Pancreas (tissue), 10 donors: ENCODE results near the gene PDCD4. TPM values are rescaled to one million over a fixed set of nuclear protein-coding genes. Genes with fewer than 3 reads are reported as not detected.

Experiments
- ATAC-seq, 4 donors: fragments of 200-7000 bp; cut with Tn5 transposase; one replicate each; pipeline versions ENCODE4 v1.8.0 to v1.9.1; 2020; ENCODE audit warnings: mild to moderate bottlenecking in 4 of 4, moderate library complexity in 4 of 4
- DNase-seq, 6 donors: peaks; one replicate each; pipeline ENCODE4 v3.0.0-alpha.2; 2020
- FAIRE-seq: peaks from 2 replicates; lab custom pipeline; 2012; peaks lifted over from hg19 to GRCh38; lab: Jason Lieb, UNC
- H3K27ac ChIP-seq, 4 donors: fragments of 200-600 bp; sonication (generic); 1 replicate in 3 of 4; 2 replicates in 1 of 4; pipeline versions ENCODE4 v1.5.0 to v1.8.0; 2020
- H3K27me3 ChIP-seq, 4 donors: fragments of 200-600 bp; one replicate each; pipeline ENCODE4 v1.8.0; 2021
- H3K36me3 ChIP-seq, 3 donors: fragments of 200-600 bp; sonication (generic) in 1 of 3; one replicate each; pipeline versions ENCODE4 v1.5.0 to v1.8.0; 2020 to 2021
- H3K4me1 ChIP-seq, 3 donors: fragments of 200-600 bp; one replicate each; pipeline ENCODE4 v1.8.0; 2021
- H3K4me3 ChIP-seq, 4 donors: fragments of 200-600 bp; sonication (generic) in 2 of 4; one replicate each; pipeline versions ENCODE4 v1.5.0 to v1.8.0; 2020 to 2021
- H3K9me3 ChIP-seq, 4 donors: fragments of 200-600 bp; one replicate each; pipeline ENCODE4 v1.8.0; 2021
- CTCF ChIP-seq, 4 donors: fragments of 200-600 bp; sonication (generic) in 3 of 4; IDR thresholded peaks; one replicate each; pipeline versions ENCODE4 v1.5.0 to v1.8.0; 2021; ENCODE audit warnings: antibody characterized with exemption in 4 of 4
- WGBS, 2 donors: extraction: QIAGEN DNeasy Blood & Tissue Kit; methylation state at CpG; one replicate each; pipeline ENCODE4 v1.1.7; 2013; 5-methylcytosine and 5-hydroxymethylcytosine counted together
- intact Hi-C, 3 donors: fragments of 100-400 bp; cut with DNase I; formaldehyde crosslinking; loops; one replicate each; pipeline versions ENCODE4 v1.11.1 to v1.14.2; 2022
- polyA plus RNA-seq, 2 donors: library from polyadenylated mRNA; stranded (reverse); fragments of 200-250 nt; gene quantifications; one replicate each; pipeline ENCODE4 v1.2.3, GENCODE V29; 2013
- total RNA-seq, 6 donors: library from RNA; stranded (reverse); fragmentation: NEBNext Ultra II Directional in 4 of 6; extraction: Animal tissue kit (Norgen Biotek cat#: 25700) in 4 of 6; gene quantifications; one replicate each; pipeline versions ENCODE4 v1.2.1 to v1.2.4, GENCODE V29; 2021 to 2023
- donor health status: healthy with polysubstance abuse.
- donor health status: DM: no; HTN: no; CAD: no; lungs with moderate emphysema.
- donor health status: DM: no; HTN: no; CAD: no.
- donor health status: control.
- donor health status: control.
- donor health status: Bipolar disorder and iron deficiency.
- donor health status: DM: yes; HTN: yes; CAD: no.
- donor health status: DM: no; HTN: no; CAD: no.
- donor health status: DM: no; HTN: no; CAD: no.
- donor health status: DM: yes; HTN: yes; CAD: no.

PDCD4 gene
- total and polyA plus RNA-seq, 8 donors = 283 to 679 (median 458) TPM

GRCh38 chr10:110903280-110904278 is 31.9 kb downstream of the PDCD4 start:
- ATAC-seq (peak; percentile 15 to 40 (median 20)), DNase-seq (no peak), FAIRE-seq (no peak)
- Histone ChIP-seq H3K27ac (no peak overlapping the region), H3K36me3 (peaks cover 0 to 19% (median 19%) of the 10 kb centered on the region in 3 donors), H3K4me3 (no peak overlapping the region), H3K4me1 (peaks cover 0 to 26% (median 17%) of the 10 kb centered on the region in 3 donors), H3K27me3 (no peaks in the 10 kb centered on the region), H3K9me3 (no peaks in the 10 kb centered on the region)
- intact Hi-C loops = loop anchor here in 1 of 3 donors (10.0 kb wide), 1 partner anchor 159 kb away; no protein-coding TSS in a partner anchor
- WGBS, 2 donors = 55 to 64% methylated on average over 3 of the region's 3 CpGs
- TF ChIP-seq CTCF (IDR thresholded peaks at IDR 0.05) = no peak

- peak in 3 of 4 donors; percentile 8 to 25 (median 21) for ATAC-seq
- WGBS, 2 donors = 63 to 73% methylated on average over 4 of the region's 4 CpGs
- TF ChIP-seq CTCF (IDR thresholded peaks at IDR 0.05) = no peak
Observed at GRCh38 chr10:110910138-110910537, 38.4 kb downstream of the PDCD4 start.

GRCh38 chr10:110912374-110912773 is 40.6 kb downstream of the PDCD4 start:
- Histone ChIP-seq H3K36me3 (no peaks in the 10 kb centered on the region), H3K9me3 (no peaks in the 10 kb centered on the region), H3K27me3 (no peaks in the 10 kb centered on the region), H3K4me1 (peaks cover 11 to 26% (median 26%) of the 10 kb centered on the region in 3 donors), H3K27ac (no peak overlapping the region), H3K4me3 (no peak overlapping the region)
- 51 to 52% methylated on average over 3 of the region's 3 CpGs for WGBS, 2 donors
- no peak for ATAC-seq
- TF ChIP-seq CTCF (IDR thresholded peaks at IDR 0.05) = no peak
- no peak for FAIRE-seq
- no peak for DNase-seq
- intact Hi-C loops = no loop called here

More at GRCh38 chr10:110910138-110910537, 38.4 kb downstream of the PDCD4 start:
- H3K9me3 ChIP-seq = no peaks in the 10 kb centered on the region
- H3K4me1 ChIP-seq = peaks cover 0 to 6% (median 4%) of the 10 kb centered on the region in 3 donors
- H3K27me3 ChIP-seq = no peaks in the 10 kb centered on the region
- H3K36me3 ChIP-seq = no peaks in the 10 kb centered on the region
- no peak overlapping the region for H3K27ac ChIP-seq
- no peak for DNase-seq
- FAIRE-seq = no peak
- intact Hi-C loops = no loop called here
- H3K4me3 ChIP-seq = no peak overlapping the region

- intact Hi-C loops = no loop called here
- H3K27me3 ChIP-seq = no peaks in the 10 kb centered on the region
- no peak for DNase-seq
- no peak for TF ChIP-seq CTCF (IDR thresholded peaks at IDR 0.05)
- H3K4me1 ChIP-seq = peaks cover 11 to 31% (median 31%) of the 10 kb centered on the region in 3 donors
- WGBS, 2 donors = 74 to 76% methylated on average over 2 of the region's 2 CpGs
- no peak overlapping the region for H3K27ac ChIP-seq
- ATAC-seq = no peak
- H3K9me3 ChIP-seq = no peaks in the 10 kb centered on the region
- no peaks in the 10 kb centered on the region for H3K36me3 ChIP-seq
- H3K4me3 ChIP-seq = no peak overlapping the region
- FAIRE-seq = no peak
Observed at GRCh38 chr10:110914431-110914830, 42.7 kb downstream of the PDCD4 start.
